ENCODE measurements around the gene PRAME.
"Not testable (repeated sequence)": the region's sequence is repeated elsewhere in the genome, so short reads cannot be mapped to it uniquely, and the experiment has no call there.

PRAME gene

GRCh38 chr22:22512951-22513350 lies 46.1 kb downstream of the PRAME start:
- TF ChIP-seq CTCF (IDR thresholded peaks at IDR 0.05; ENCODE audit: low read length) (no peak), EZH2phosphoT487 (IDR thresholded peaks at IDR 0.05; ENCODE audit: low read length) (no peak), EZH2 (optimal IDR thresholded peaks at IDR 0.05; ENCODE audit: low read depth, low read length) (no peak)
- H3F3A ChIP-seq (ENCODE audit: insufficient read depth, low read length): no peaks in the 10 kb centered on the region
- no peak for DNase-seq

GRCh38 chr22:22510833-22511232 lies 48.2 kb downstream of the PRAME start:
- DNase-seq; H3K9ac ChIP-seq (ENCODE audit: low read length); H3K27ac ChIP-seq (ENCODE audit: low read length); H4K20me1 ChIP-seq (ENCODE audit: insufficient read depth, low read length); H3K27me3 ChIP-seq (replicated peaks; ENCODE audit: insufficient read depth, low read length); H2AFZ ChIP-seq (ENCODE audit: low read length); H3K4me2 ChIP-seq (ENCODE audit: low read depth, low read length); H3K36me3 ChIP-seq (replicated peaks; ENCODE audit: insufficient read depth, low read length); H3F3A ChIP-seq (ENCODE audit: insufficient read depth, low read length); H3K79me2 ChIP-seq (ENCODE audit: low read length); H3K4me3 ChIP-seq (ENCODE audit: low read length); H3K9me2 ChIP-seq (replicated peaks; ENCODE audit: insufficient read depth, low read length); H3K9me3 ChIP-seq (replicated peaks; ENCODE audit: insufficient read depth, low read length): not testable (repeated sequence)
- 0 out of 2 replicates have a peak, but pooled peaks cover 13% of the 10 kb centered on the region for H3K4me1 ChIP-seq (ENCODE audit: low read length)

More at GRCh38 chr22:22512951-22513350, 46.1 kb downstream of the PRAME start:
- Histone ChIP-seq H3K4me2 (ENCODE audit: low read depth, low read length) (no peak overlapping the region), H3K27ac (ENCODE audit: low read length) (no peak overlapping the region), H4K20me1 (ENCODE audit: insufficient read depth, low read length) (no peaks in the 10 kb centered on the region), H3K9me3 (replicated peaks; ENCODE audit: insufficient read depth, low read length) (no peaks in the 10 kb centered on the region), H3K36me3 (replicated peaks; ENCODE audit: insufficient read depth, low read length) (no peaks in the 10 kb centered on the region), H3K9me2 (replicated peaks; ENCODE audit: insufficient read depth, low read length) (no peaks in the 10 kb centered on the region), H2AFZ (ENCODE audit: low read length) (no peak overlapping the region), H3K79me2 (ENCODE audit: low read length) (no peaks in the 10 kb centered on the region), H3K4me1 (ENCODE audit: low read length) (0 out of 2 replicates have a peak, but pooled peaks cover 8% of the 10 kb centered on the region), H3K9ac (ENCODE audit: low read length) (no peak overlapping the region), H3K27me3 (replicated peaks; ENCODE audit: insufficient read depth, low read length) (no peaks in the 10 kb centered on the region), H3K4me3 (ENCODE audit: low read length) (no peak overlapping the region)

- not testable (repeated sequence) for DNase-seq; H3K36me3 ChIP-seq (replicated peaks; ENCODE audit: insufficient read depth, low read length); H2AFZ ChIP-seq (ENCODE audit: low read length); H3F3A ChIP-seq (ENCODE audit: insufficient read depth, low read length); H4K20me1 ChIP-seq (ENCODE audit: insufficient read depth, low read length); H3K4me3 ChIP-seq (ENCODE audit: low read length); H3K27me3 ChIP-seq (replicated peaks; ENCODE audit: insufficient read depth, low read length); H3K79me2 ChIP-seq (ENCODE audit: low read length); H3K4me2 ChIP-seq (ENCODE audit: low read depth, low read length); H3K9ac ChIP-seq (ENCODE audit: low read length); H3K27ac ChIP-seq (ENCODE audit: low read length); H3K9me2 ChIP-seq (replicated peaks; ENCODE audit: insufficient read depth, low read length); H3K9me3 ChIP-seq (replicated peaks; ENCODE audit: insufficient read depth, low read length)
- 0 out of 2 replicates have a peak, but pooled peaks cover 13% of the 10 kb centered on the region for H3K4me1 ChIP-seq (ENCODE audit: low read length)
Observed at GRCh38 chr22:22509912-22510311, 49.2 kb downstream of the PRAME start.

GRCh38 chr22:22508274-22509176 lies 50.5 kb downstream of the PRAME start, which contains the start of gene ZNF280B:
Gene ZNF280B (minus strand): TSS chr22:22508742. CDS start chr22:22489398, 19,344 bp downstream.
- peak within 1 kb of the TSS; percentile 97 for H2AFZ ChIP-seq (ENCODE audit: low read length)
- H3F3A ChIP-seq (ENCODE audit: insufficient read depth, low read length): no peaks in the 10 kb centered on the region
- peak within 1 kb of the TSS; percentile 95 for H3K4me3 ChIP-seq (ENCODE audit: low read length)
- no peaks in the 10 kb centered on the region for H3K79me2 ChIP-seq (ENCODE audit: low read length)
- no peak within 1 kb of the TSS for H3K27ac ChIP-seq (ENCODE audit: low read length)
- H3K9me2 ChIP-seq (replicated peaks; ENCODE audit: insufficient read depth, low read length): no peaks in the 10 kb centered on the region
- TF ChIP-seq CTCF (IDR thresholded peaks at IDR 0.05; ENCODE audit: low read length): peak; percentile 84
- TF ChIP-seq EZH2phosphoT487 (IDR thresholded peaks at IDR 0.05; ENCODE audit: low read length): no peak
- no peaks in the 10 kb centered on the region for H3K36me3 ChIP-seq (replicated peaks; ENCODE audit: insufficient read depth, low read length)
- no peaks in the 10 kb centered on the region for H4K20me1 ChIP-seq (ENCODE audit: insufficient read depth, low read length)
- DNase-seq: peak; percentile 95
- H3K4me2 ChIP-seq (ENCODE audit: low read depth, low read length): peak within 1 kb of the TSS; percentile 96
- 0 out of 2 replicates have a peak, but pooled peaks cover 13% of the 10 kb centered on the region for H3K4me1 ChIP-seq (ENCODE audit: low read length)
- H3K27me3 ChIP-seq (replicated peaks; ENCODE audit: insufficient read depth, low read length): no peaks in the 10 kb centered on the region
- no peaks in the 10 kb centered on the region for H3K9me3 ChIP-seq (replicated peaks; ENCODE audit: insufficient read depth, low read length)
- peak within 1 kb of the TSS; percentile 70 for H3K9ac ChIP-seq (ENCODE audit: low read length)
